Stomach (tissue), 4 donors: ENCODE results near the gene EEFSEC.

Experiments
- POLR2A ChIP-seq, 4 donors: fragments of 450-650 bp; IDR thresholded peaks; one replicate each; pipeline ENCODE4 v1.6.1; 2016; ENCODE audit warnings: antibody characterized with exemption in 4 of 4, control low read depth in 2 of 4, mild to moderate bottlenecking in 1 of 4, moderate library complexity in 1 of 4
- TF ChIP-seq, protein P1 (sequence below), 7 experiments: fragments of 450-650 bp in 4 of 7; fragments of 200-600 bp in 3 of 7; sonication (generic) in 3 of 7; IDR thresholded peaks; one replicate each; pipeline ENCODE4 v1.5.1; 2016 to 2019; ENCODE audit warnings: antibody characterized with exemption in 7 of 7, control low read depth in 2 of 7, mild to moderate bottlenecking in 1 of 7

DNA sequence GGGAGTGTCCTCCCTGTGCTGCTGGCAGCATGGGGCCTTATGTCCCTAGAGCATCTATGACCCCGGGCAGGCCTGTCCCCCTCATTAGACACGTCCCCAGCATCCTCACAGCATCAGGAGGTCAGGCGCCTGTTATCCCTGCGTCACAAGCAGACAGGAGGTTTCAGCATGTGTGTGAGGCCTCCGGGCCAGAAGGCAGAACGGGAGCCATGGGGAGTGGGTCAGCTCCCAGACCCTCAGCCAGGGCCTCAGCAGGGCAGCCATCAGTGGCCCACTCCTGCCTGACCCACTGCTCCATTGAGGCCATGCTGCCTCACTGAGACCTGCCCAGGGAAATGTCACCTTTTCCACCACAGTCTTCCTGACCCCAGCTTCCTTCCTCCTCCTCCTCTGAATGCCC, 241.8 kb downstream of the EEFSEC start:
- TF ChIP-seq POLR2A (IDR thresholded peaks at IDR 0.05) = no peak
- TF ChIP-seq, protein P1, sequence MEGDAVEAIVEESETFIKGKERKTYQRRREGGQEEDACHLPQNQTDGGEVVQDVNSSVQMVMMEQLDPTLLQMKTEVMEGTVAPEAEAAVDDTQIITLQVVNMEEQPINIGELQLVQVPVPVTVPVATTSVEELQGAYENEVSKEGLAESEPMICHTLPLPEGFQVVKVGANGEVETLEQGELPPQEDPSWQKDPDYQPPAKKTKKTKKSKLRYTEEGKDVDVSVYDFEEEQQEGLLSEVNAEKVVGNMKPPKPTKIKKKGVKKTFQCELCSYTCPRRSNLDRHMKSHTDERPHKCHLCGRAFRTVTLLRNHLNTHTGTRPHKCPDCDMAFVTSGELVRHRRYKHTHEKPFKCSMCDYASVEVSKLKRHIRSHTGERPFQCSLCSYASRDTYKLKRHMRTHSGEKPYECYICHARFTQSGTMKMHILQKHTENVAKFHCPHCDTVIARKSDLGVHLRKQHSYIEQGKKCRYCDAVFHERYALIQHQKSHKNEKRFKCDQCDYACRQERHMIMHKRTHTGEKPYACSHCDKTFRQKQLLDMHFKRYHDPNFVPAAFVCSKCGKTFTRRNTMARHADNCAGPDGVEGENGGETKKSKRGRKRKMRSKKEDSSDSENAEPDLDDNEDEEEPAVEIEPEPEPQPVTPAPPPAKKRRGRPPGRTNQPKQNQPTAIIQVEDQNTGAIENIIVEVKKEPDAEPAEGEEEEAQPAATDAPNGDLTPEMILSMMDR (IDR thresholded peaks at IDR 0.05) = no peak
